MCF 10A (cell line): ENCODE measurements around the gene NTRK2. TPM values are rescaled to one million over a fixed set of nuclear protein-coding genes. Genes with fewer than 3 reads are reported as not detected.
A peak's percentile ranks its signal among the peaks of the same experiment; 100 is the strongest.

Experiments used
- BruUV-seq: library from RNA; stranded (reverse); fragments of 400-500 nt; replicated peaks from 2 replicates; lab custom pipeline; 2021; lab: Mats Ljungman, UMichigan
- CTCF ChIA-PET: fragments of 300-600 bp; sonication (Branson Sonifier 250); formaldehyde crosslinking; extraction: SDS; loops from one replicate; lab custom pipeline; 2021; ENCODE audit warnings: antibody characterized with exemption, inconsistent platforms; lab: Yijun Ruan, JAX
- POLR2A ChIA-PET: fragments of 300-600, 350-650 bp; sonication (Branson Sonifier 250); formaldehyde crosslinking; extraction: SDS; loops from one replicate; lab custom pipeline; 2020; ENCODE audit warnings: antibody characterized with exemption, inconsistent platforms; lab: Yijun Ruan, JAX
- DNase-seq: peaks from one replicate; pipeline ENCODE4 v3.0.0-alpha.2; 2018; ENCODE audit not compliant: unreplicated experiment
- H3K27ac Mint-ChIP-seq: one replicate; pipeline ENCODE4 v1.8.0; 2022; ENCODE audit warnings: mild to moderate bottlenecking, low read depth, mixed read lengths; ENCODE audit not compliant: unreplicated experiment
- H3K27me3 Mint-ChIP-seq: one replicate; pipeline ENCODE4 v1.8.0; 2022; ENCODE audit warnings: mixed read lengths; ENCODE audit not compliant: insufficient read depth, unreplicated experiment
- H3K36me3 Mint-ChIP-seq: one replicate; pipeline ENCODE4 v1.8.0; 2022; ENCODE audit warnings: mild to moderate bottlenecking, moderate library complexity, mixed read lengths; ENCODE audit not compliant: insufficient read depth, unreplicated experiment
- H3K4me1 Mint-ChIP-seq: one replicate; pipeline ENCODE4 v1.8.0; 2022; ENCODE audit warnings: mixed read lengths; ENCODE audit not compliant: insufficient read depth, unreplicated experiment
- H3K4me3 Mint-ChIP-seq: one replicate; pipeline ENCODE4 v1.8.0; 2022; ENCODE audit warnings: mild to moderate bottlenecking, moderate library complexity, mixed read lengths; ENCODE audit not compliant: unreplicated experiment
- H3K9me3 Mint-ChIP-seq: one replicate; pipeline ENCODE4 v1.8.0; 2022; ENCODE audit warnings: mixed read lengths; ENCODE audit not compliant: unreplicated experiment
- intact Hi-C: fragments of 100-400 bp; cut with micrococcal nuclease; formaldehyde crosslinking; loops from 2 replicates; pipeline ENCODE4 v1.14.1; 2022
- total RNA-seq: library from RNA; stranded (reverse); gene quantifications from 2 replicates; pipeline ENCODE4 v1.2.3, GENCODE V29; 2022
- TF ChIP-seq, protein P1 (sequence below): fragments of 200-600 bp; IDR thresholded peaks from one replicate; pipeline ENCODE4 v1.8.0; 2022; ENCODE audit warnings: antibody characterized with exemption, mild to moderate bottlenecking; ENCODE audit not compliant: unreplicated experiment

The NTRK2 gene
- total RNA-seq, 1 experiment from 2014 or later, result not detected

DNA sequence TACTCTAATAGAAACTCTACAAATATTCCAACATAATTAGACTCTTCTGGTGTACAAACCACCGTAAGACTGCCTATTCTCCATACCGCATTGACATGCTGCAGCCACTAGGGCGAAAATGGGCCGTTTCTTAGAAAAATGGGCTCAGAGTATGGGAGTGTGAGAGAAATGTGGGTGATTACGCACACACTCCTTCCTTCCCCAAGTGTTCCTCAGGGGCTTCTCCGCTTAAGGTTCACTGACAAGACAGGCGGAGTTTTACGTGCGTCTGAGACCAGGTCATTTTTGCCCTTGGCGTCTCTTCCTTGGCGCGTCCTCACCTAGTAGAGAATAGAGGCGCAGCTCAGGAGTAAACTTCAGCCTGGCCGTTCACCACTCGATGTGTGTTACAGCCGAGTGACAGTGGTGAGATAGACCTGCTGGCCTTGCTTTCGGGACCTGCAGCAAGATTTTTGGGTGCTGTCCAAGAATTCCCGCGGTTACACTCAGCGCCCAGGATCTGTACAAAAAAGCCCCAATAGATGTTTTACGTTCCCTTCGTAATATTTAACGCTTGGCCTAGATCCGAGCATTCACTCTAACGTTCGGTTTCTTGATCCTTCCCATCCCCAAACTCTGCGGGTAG lies 1.8 kb upstream of the NTRK2 start:
- Mint-ChIP-seq H3K4me1 (peaks cover 14% of the 10 kb centered on the region), H3K36me3 (no peaks in the 10 kb centered on the region), H3K9me3 (no peaks in the 10 kb centered on the region), H3K27ac (no peak overlapping the region), H3K4me3 (peak overlapping the region; percentile 80), H3K27me3 (peaks cover 25% of the 10 kb centered on the region)
- no TSS peak for BruUV-seq
- POLR2A ChIA-PET, result interaction anchor here (0.6 to 0.7 kb wide), 2 partner anchors 302 to 326 kb away, joined by 3 read pairs; no protein-coding TSS in a partner anchor
- intact Hi-C loops, result loop anchor here (1.0 to 10.0 kb wide), 2 partner anchors 591 to 757 kb away; no protein-coding TSS in a partner anchor
- TF ChIP-seq, protein P1, sequence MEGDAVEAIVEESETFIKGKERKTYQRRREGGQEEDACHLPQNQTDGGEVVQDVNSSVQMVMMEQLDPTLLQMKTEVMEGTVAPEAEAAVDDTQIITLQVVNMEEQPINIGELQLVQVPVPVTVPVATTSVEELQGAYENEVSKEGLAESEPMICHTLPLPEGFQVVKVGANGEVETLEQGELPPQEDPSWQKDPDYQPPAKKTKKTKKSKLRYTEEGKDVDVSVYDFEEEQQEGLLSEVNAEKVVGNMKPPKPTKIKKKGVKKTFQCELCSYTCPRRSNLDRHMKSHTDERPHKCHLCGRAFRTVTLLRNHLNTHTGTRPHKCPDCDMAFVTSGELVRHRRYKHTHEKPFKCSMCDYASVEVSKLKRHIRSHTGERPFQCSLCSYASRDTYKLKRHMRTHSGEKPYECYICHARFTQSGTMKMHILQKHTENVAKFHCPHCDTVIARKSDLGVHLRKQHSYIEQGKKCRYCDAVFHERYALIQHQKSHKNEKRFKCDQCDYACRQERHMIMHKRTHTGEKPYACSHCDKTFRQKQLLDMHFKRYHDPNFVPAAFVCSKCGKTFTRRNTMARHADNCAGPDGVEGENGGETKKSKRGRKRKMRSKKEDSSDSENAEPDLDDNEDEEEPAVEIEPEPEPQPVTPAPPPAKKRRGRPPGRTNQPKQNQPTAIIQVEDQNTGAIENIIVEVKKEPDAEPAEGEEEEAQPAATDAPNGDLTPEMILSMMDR, result peak; percentile 34
- DNase-seq, result peak; percentile 27
- CTCF ChIA-PET, result interaction anchor here (0.6 to 3.3 kb wide), 9 partner anchors 17 to 596 kb away, joined by 3 to 13 read pairs (median 4); no protein-coding TSS in a partner anchor

DNA sequence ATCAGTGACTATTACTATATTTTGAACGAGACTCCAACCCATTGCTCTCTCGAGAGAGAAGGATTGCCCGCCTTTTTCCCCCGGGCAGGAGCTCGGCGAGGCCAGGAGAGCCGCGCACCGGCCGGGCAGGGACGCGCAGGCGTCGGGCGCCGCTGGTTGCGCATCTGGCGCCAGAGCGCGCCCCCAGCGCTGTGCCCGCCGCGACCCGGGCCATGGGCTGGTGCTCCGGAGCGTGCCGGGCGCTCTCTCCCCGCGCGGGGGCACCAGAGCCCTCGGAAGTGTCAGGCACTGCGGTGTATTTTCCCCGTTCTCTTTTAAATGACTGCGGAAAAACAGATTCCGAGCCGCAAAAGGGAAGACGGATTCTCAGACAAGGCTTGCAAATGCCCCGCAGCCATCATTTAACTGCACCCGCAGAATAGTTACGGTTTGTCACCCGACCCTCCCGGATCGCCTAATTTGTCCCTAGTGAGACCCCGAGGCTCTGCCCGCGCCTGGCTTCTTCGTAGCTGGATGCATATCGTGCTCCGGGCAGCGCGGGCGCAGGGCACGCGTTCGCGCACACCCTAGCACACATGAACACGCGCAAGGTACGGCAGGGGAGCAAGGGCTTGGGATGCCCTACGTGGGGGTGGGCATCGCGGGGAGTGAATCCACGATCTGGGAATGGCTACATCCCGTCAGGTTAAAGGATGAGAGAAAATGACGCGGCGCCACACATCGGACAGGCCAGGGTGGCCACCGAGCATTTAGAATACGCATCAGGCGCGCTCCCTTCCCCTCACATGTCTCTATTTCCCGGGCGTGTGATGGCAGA lies 1.1 kb upstream of the NTRK2 start:
- H3K4me3 Mint-ChIP-seq, result peak overlapping the region; percentile 80
- TF ChIP-seq, protein P1, result peak; percentile 50
- intact Hi-C loops, result loop anchor here (1.0 to 10.0 kb wide), 3 partner anchors 271 to 756 kb away; no protein-coding TSS in a partner anchor
- H3K27ac Mint-ChIP-seq, result no peak overlapping the region
- peaks cover 14% of the 10 kb centered on the region for H3K4me1 Mint-ChIP-seq
- ChIA-PET CTCF (interaction anchor here (0.6 to 3.3 kb wide), 14 partner anchors 17 to 628 kb away, joined by 3 to 13 read pairs (median 4); no protein-coding TSS in a partner anchor), POLR2A (interaction anchor here (0.6 to 0.7 kb wide), 3 partner anchors 267 to 327 kb away, joined by 3 read pairs; no protein-coding TSS in a partner anchor)
- H3K27me3 Mint-ChIP-seq, result peaks cover 25% of the 10 kb centered on the region
- peak; percentile 59 for DNase-seq
- H3K36me3 Mint-ChIP-seq, result no peaks in the 10 kb centered on the region
- H3K9me3 Mint-ChIP-seq, result no peaks in the 10 kb centered on the region
- BruUV-seq, result no TSS peak

DNA sequence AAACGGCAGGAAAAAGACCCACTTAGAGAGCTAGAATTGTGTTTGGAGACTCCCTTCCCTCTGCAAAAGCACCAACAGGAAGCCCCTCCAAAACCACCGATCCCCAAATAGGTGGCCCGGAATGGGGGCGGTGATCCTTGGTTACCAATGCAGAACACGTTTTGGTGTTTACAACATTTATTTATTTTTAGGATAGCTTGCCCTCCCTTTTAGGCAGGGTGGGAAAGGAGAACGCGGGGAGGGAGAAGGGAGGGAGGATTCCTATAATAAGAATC lies 579 bp upstream of the NTRK2 start:
- BruUV-seq, result no TSS peak
- intact Hi-C loops, result loop anchor here (1.0 to 10.0 kb wide), 2 partner anchors 272 to 756 kb away; no protein-coding TSS in a partner anchor
- H3K27me3 Mint-ChIP-seq, result peaks cover 25% of the 10 kb centered on the region

More for the DNA sequence above, 579 bp upstream of the NTRK2 start:
- peaks cover 14% of the 10 kb centered on the region for H3K4me1 Mint-ChIP-seq
- H3K36me3 Mint-ChIP-seq, result no peaks in the 10 kb centered on the region
- TF ChIP-seq, protein P1, result no peak
- H3K27ac Mint-ChIP-seq, result no peak overlapping the region
- H3K4me3 Mint-ChIP-seq, result peak overlapping the region; percentile 80
- H3K9me3 Mint-ChIP-seq, result no peaks in the 10 kb centered on the region
- ChIA-PET POLR2A (interaction anchor here (0.7 kb wide), 1 partner anchor 268 kb away, joined by 3 read pairs; no protein-coding TSS in a partner anchor), CTCF (interaction anchor here (0.6 to 3.3 kb wide), 10 partner anchors 124 to 628 kb away, joined by 3 to 13 read pairs (median 4); no protein-coding TSS in a partner anchor)
- no peak for DNase-seq
